ENCODE measurements around the gene BRME1. TPM values are rescaled to one million over a fixed set of nuclear protein-coding genes. Genes with fewer than 3 reads are reported as not detected.

BRME1 gene
- total RNA-seq, 1 experiment from 2014 or later: 1.7 TPM

GRCh38 chr19:13848798-13849676 is 56.9 kb downstream of the BRME1 start (continued):
- TF ChIP-seq, protein P1, sequence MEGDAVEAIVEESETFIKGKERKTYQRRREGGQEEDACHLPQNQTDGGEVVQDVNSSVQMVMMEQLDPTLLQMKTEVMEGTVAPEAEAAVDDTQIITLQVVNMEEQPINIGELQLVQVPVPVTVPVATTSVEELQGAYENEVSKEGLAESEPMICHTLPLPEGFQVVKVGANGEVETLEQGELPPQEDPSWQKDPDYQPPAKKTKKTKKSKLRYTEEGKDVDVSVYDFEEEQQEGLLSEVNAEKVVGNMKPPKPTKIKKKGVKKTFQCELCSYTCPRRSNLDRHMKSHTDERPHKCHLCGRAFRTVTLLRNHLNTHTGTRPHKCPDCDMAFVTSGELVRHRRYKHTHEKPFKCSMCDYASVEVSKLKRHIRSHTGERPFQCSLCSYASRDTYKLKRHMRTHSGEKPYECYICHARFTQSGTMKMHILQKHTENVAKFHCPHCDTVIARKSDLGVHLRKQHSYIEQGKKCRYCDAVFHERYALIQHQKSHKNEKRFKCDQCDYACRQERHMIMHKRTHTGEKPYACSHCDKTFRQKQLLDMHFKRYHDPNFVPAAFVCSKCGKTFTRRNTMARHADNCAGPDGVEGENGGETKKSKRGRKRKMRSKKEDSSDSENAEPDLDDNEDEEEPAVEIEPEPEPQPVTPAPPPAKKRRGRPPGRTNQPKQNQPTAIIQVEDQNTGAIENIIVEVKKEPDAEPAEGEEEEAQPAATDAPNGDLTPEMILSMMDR (IDR thresholded peaks at IDR 0.05 in 2 of 3, conservative IDR thresholded peaks at IDR 0.05 in 1 of 3; ENCODE audit: borderline replicate concordance in 1 of 3, insufficient read depth in 1 of 3, low read depth in 2 of 3, low read length in 2 of 3): no peak
- no peak for TF ChIP-seq SIN3A (IDR thresholded peaks at IDR 0.05; ENCODE audit: low read depth)
- TF ChIP-seq CEBPB (IDR thresholded peaks at IDR 0.05; ENCODE audit: low read depth): no peak
- no peak for TF ChIP-seq CBX3 (IDR thresholded peaks at IDR 0.05; ENCODE audit: low read depth)

GRCh38 chr19:13848340-13848677 is 57.6 kb downstream of the BRME1 start:
- RAD21 ChIA-PET (ENCODE audit: low non-redundant PET in 1 of 2, low total read pairs in 2 of 2, uncharacterized antibody in 2 of 2, unreplicated experiment in 2 of 2): interaction anchor here in 1 of 2 experiments (0.7 to 1.2 kb wide), 2 partner anchors 14 to 101 kb away, joined by 3 to 4 read pairs; no protein-coding TSS in a partner anchor
- Histone ChIP-seq H3K36me3 (ENCODE audit: control insufficient read depth in 1 of 2, insufficient read depth in 2 of 2, low read length in 2 of 2) (no peaks in the 10 kb centered on the region), H3K27ac (ENCODE audit: low read depth, low read length) (peak overlapping the region; percentile 96), H3K4me1 (ENCODE audit: control insufficient read depth in 1 of 2, insufficient read depth in 2 of 2, low read length in 2 of 2) (peaks cover 79 to 99% of the 10 kb centered on the region in 2 experiments), H4K20me1 (ENCODE audit: insufficient read depth) (no peaks in the 10 kb centered on the region), H3K4me3 (replicated peaks in 1 of 2; ENCODE audit: low read depth in 1 of 2, low read length in 2 of 2) (peak overlapping the region in 1 of 2 experiments; percentile 61; a peak in 2 of 4 replicates), H3K27me3 (ENCODE audit: insufficient read depth, low read length) (no peaks in the 10 kb centered on the region), H3K9ac (ENCODE audit: low read length) (peak overlapping the region; percentile 90), H3K9me2 (ENCODE audit: insufficient read depth) (no peaks in the 10 kb centered on the region), H3K79me2 (ENCODE audit: insufficient read depth, low read length) (no peaks in the 10 kb centered on the region), H2AFZ (ENCODE audit: low read depth, low read length, poor library complexity, severe bottlenecking) (no peak overlapping the region), H3K9me3 (ENCODE audit: control insufficient read depth in 1 of 2, insufficient read depth in 1 of 2, low read depth in 1 of 2, low read length in 2 of 2) (no peaks in the 10 kb centered on the region), H3K4me2 (ENCODE audit: low read length) (peak overlapping the region; percentile 92)
- no peak for DNase-seq (ENCODE audit: low read depth, low spot score)
- no peak for ATAC-seq
- intact Hi-C loops (cut with micrococcal nuclease): loop anchor here (5.0 kb wide), 1 partner anchor 696 kb away; the partner anchor contains the start of genes IER2 and STX10
- TF ChIP-seq, protein P2, sequence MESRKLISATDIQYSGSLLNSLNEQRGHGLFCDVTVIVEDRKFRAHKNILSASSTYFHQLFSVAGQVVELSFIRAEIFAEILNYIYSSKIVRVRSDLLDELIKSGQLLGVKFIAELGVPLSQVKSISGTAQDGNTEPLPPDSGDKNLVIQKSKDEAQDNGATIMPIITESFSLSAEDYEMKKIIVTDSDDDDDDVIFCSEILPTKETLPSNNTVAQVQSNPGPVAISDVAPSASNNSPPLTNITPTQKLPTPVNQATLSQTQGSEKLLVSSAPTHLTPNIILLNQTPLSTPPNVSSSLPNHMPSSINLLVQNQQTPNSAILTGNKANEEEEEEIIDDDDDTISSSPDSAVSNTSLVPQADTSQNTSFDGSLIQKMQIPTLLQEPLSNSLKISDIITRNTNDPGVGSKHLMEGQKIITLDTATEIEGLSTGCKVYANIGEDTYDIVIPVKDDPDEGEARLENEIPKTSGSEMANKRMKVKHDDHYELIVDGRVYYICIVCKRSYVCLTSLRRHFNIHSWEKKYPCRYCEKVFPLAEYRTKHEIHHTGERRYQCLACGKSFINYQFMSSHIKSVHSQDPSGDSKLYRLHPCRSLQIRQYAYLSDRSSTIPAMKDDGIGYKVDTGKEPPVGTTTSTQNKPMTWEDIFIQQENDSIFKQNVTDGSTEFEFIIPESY (IDR thresholded peaks at IDR 0.05; ENCODE audit: extremely low read depth, insufficient replicate concordance, low read length): no peak
- TF ChIP-seq YY1 (IDR thresholded peaks at IDR 0.05; ENCODE audit: extremely low read depth, insufficient replicate concordance, low read depth, low read length) (no peak), EZH2phosphoT487 (IDR thresholded peaks at IDR 0.05; ENCODE audit: borderline replicate concordance) (no peak), SP1 (IDR thresholded peaks at IDR 0.05; ENCODE audit: low read depth) (no peak)
- no TSS peak for BruUV-seq (replicated peaks)
- CTCF ChIA-PET: no interaction called here
- POLR2A ChIA-PET: interaction anchor here (2.4 kb wide), 1 partner anchor 10 kb away, joined by 29 read pairs; no protein-coding TSS in a partner anchor
